HG03469 (cell line): ENCODE results near the gene TCERG1L.

Source experiments
- ATAC-seq: cut with Tn5 transposase; IDR thresholded peaks from one replicate; pipeline ENCODE4 v1.9.1; 2021; ENCODE audit warnings: mild to moderate bottlenecking, moderate library complexity, moderate number of reproducible peaks; ENCODE audit not compliant: unreplicated experiment

Gene TCERG1L

GRCh38 chr10:131211965-131212619, 99.4 kb downstream of the TCERG1L start:
- ATAC-seq: no peak

GRCh38 chr10:131211559-131211958, 100.0 kb downstream of the TCERG1L start:
- ATAC-seq: no peak

GRCh38 chr10:131211146-131211545, 100.4 kb downstream of the TCERG1L start:
- no peak for ATAC-seq

DNA sequence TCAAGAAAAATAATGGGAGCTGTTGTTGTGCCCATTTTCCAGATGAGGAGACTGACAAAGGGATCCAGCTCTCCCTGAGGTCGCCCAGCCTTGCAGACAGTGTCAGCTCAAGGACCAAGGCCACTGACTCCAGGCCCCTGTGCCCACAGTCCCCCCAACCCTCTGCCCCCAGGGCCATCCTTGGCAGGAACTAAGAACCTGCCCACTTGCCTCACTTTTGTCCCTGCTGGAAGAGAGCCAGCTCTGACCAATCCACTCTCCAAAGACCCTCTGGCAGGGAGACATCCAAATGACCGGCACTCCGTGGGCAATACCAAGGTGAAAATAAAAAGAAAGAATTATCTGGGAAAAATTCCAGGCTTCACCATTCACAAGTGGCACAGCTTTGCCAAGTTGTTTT, 101.3 kb downstream of the TCERG1L start:
- no peak for ATAC-seq

DNA sequence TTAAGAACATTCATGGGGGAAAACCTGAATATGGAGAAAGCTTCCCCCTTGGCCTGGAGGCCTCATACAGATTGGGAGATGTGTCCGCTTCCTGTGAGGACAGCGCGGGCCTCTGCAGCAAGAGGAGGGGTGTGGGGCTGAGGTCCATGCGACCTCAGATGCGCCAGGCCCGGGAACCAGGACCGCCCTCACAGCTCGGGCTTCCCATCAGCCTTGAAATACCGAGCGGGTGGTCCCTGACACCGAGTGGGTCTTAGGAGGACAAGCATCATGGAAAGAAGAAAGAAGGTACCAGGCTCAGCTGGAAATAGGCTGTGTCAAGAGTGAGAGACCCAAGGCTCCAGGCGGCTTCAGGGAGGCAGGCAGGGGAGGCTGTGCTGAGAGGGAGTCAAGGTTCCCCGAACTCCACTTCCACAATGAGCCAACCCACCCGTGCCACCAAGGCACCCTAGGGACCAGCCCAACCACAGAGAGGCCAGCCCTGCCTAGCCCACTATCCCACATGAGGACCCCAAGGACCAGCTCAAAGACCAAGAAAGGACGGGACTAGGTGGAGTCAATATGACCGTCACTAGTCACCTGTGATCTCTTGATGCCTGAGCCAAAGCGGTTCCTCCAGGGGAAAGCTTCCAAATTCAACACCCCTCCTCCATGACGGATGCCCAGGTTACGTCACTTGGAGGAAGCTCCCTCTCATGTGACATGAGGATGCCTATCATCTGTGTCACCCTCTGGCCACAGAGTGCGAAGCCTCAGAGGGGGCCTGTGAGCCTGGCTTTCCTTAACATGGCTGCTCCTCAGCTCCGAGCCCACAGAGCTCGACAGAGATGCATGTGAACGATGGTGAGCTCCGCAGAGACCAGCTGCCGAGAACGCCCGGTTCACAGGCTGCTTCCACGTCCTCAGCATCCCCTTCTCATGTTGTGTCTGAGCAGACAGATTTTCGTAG, 103.7 kb downstream of the TCERG1L start:
- ATAC-seq: no peak

- ATAC-seq: no peak
These were observed 104.3 kb downstream of the TCERG1L start for GRCh38 chr10:131207176-131207575.

- no peak for ATAC-seq
These were observed 105.2 kb downstream of the TCERG1L start for GRCh38 chr10:131206111-131206995.

DNA sequence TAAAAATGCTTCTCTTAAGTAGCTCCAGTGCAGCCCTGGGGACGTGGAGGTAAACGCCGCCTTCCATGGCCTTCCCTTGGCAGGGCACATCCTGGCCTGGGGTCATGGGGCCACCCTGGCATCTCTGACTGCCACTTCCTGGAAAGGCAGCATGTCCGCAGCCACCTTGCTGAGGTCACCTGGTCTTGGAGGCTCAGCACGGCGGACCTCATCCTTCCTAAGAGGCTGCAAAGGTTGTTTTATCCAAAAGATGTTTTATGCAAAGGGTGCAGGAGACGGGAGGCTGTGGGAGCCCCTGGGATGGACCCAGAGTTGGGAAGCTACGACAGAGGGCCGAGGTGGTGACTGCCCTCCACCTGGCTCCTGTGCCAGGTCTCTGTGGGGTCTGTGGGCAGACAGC, 106.0 kb downstream of the TCERG1L start:
- ATAC-seq: no peak

- ATAC-seq: no peak
These were observed 106.9 kb downstream of the TCERG1L start for GRCh38 chr10:131204406-131205152.

DNA sequence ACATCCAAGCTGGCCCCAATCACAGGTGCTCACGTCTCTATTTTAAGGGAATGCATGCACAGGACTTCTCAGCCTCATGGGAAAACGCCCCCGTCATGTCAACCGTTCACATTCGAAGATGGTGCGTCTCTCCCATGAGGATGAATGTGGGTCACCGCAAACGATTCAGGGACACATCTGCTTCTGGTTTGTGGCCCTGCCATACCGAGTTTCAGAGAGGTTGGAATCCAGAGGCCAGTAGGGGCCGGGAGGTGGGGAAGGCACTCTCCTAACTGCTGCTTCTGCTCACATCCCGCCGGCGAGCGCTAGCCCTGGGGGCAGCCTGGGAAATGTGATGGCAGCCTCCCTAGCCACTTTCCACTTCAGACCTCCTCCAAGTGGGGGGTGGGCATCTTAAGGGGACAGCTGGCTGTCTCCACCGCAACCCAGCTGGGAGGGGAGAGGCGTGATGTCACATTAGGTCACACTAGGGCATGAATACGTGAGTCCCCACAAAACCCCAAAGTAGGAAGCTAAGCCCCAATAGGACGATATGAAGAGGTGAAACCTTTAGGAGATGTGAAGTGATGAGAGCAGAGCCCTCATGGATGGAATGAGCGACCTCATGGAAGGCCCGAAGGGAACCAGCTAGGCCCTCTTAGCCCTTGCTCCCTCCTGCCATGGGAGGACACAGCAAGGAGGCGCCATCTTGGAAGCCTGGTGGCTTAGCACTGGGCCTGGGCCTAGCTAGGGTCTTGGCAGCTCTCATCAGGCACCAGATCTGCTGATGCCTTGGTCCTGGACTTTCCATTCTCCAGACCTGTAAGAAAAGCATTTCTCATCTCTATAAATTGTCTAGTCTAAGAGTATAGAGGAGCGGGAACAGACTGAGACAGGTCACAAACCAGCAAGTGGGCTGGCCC, 107.8 kb downstream of the TCERG1L start:
- ATAC-seq: no peak

GRCh38 chr10:131202990-131203389, 108.5 kb downstream of the TCERG1L start:
- no peak for ATAC-seq

DNA sequence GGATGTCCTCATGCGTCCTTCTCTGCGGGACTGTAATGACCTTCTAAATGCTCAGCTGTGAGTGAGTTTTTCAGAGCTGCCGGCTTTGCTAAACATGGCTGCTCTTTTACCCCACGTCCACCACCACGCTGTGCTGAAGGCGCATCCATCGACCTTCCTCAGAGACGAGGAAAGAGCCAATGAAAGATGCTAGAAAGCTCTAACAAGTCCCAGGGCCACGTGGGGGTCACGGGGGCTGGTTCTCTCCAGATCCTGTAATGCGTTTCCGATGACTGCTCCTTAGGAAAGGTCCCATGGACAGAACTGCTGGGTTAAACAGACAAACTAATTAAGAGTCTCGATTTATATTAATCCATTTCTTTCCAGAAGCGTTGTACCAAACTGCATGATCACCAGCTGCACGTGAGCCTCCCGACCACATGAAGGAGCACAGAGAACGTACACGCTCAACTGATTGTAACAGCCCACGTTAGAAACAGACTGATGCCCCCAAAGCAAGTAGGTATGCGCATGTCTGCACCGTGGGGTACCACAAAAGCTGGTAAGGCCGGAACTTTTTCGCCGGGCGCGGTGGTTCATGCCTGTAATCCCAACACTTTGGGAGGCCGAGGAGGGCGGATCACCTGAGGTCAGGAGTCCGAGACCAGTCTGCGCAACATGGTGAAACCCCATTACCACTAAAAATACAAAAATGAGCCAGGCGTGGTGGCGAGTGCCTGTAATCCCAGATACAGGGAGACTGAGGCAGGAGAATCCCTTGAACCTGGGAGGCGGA, 109.6 kb downstream of the TCERG1L start:
- ATAC-seq: no peak

DNA sequence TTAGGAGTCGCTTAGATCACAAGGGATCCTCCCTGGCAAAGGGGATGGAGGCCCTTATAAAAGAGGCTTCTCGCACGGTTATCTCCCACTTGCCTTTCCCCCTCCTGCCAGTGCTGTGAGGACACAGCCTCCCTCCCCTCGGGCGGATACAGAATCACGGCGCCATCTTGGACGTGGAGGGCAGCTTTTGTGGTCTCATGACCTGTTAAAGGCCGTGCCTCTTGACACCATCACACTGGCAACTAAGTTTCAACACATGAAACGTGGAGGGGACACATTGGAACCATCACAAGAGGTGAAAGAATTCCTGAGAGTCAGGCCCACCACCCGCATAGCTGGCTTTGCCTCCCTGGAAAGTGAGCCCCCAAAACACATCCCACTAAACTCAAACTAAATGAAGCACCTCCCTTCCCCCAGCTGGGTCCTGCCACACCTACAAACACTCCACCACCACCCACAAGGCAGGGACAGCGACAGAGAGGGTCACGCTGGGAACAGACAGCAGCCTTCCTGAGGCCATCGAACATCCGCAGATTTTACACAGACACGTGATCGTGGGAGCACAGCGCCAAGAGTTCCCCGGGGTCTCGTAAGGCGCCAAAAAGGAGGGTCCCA, 110.6 kb downstream of the TCERG1L start:
- ATAC-seq: no peak

DNA sequence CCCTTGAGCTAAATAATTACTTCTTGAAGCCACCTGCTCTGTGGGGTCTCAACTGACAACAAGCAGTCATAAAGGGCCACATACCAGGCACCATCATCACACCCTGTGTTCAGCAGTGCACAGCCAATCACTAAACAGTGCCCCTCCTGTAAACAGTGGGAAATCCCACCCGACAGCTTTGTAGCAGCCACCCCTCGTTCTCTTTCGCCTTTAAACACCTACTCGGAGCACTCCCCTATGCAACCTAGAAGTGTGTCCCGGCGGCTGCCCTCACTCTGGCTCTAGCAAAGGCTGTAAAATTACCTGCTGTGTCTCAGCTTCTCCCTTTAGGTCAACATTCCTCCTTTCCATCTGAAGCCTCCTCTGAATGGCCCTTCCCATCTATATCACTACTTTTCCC, 111.9 kb downstream of the TCERG1L start:
- ATAC-seq: no peak

GRCh38 chr10:131198843-131199242, 112.7 kb downstream of the TCERG1L start:
- ATAC-seq: no peak

DNA sequence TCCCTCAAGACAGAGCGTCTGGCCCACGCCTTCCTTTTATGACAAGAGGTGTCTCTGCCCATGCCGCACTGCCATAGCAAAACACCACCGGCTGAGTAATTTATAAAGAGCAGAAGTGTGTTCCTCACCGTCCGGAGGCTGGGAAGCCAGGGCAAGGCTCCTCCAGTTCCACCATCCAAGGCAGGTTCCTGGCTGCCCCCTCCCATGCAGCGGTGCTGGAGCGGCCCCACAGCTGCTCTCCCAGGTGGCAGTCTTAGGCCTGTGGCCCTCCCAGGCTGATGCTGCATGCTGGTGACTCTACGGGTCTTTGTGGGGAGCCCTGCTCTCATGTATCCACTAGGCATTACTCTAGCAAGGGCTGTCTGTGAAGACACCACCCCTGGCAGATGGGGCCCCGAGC, 113.1 kb downstream of the TCERG1L start:
- ATAC-seq: no peak

DNA sequence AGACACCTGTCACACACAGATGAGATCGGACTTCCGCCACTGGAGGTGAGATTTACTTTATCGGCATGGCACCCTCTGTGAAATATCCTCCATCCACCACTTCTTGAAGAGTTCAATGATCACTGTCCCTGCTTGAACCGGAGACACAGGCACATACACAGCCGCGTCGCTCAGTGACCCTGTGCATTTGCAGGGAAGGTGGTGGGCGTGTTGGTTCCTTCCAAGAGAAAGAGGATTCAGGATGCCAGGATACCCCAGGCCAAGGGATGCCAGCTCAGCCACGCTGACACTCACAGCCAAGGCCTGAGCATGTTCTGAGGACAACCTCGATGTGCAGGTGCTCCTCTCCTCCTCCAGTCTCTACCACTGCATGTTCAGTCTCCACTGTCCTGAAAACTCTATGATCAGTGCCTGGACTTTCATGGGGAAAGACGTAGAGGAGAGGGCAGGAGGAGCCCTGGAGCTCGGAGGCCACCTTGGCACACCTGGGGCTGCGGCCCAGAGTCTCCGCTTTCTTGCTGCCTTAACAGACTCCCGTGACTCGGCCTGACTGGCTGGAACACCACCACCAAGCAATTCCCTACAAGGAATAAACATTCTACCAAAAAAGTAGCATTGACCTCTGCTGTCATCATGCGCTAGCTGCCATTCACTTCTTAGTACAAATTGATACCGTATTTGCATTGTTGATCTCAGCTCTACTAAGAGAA, 115.2 kb downstream of the TCERG1L start:
- ATAC-seq: no peak
